NCI-H2081 (cell line): ENCODE results near the gene RPS6KA4.
A peak's percentile ranks its signal among the peaks of the same experiment; 100 is the strongest.

Source experiments
- DNase-seq, 2 experiments: peaks; one replicate each; lab custom pipeline; 2025; lab: John Stamatoyannopoulos, UW

RPS6KA4 gene

GRCh38 chr11:64327375-64327774 is 31.6 kb upstream of the RPS6KA4 start:
- DNase-seq: no peak

GRCh38 chr11:64327993-64328392 is 31.0 kb upstream of the RPS6KA4 start:
- no peak for DNase-seq

GRCh38 chr11:64330888-64331287 is 28.1 kb upstream of the RPS6KA4 start:
- DNase-seq: no peak

- no peak for DNase-seq
Measured at GRCh38 chr11:64331569-64332371, 27.2 kb upstream of the RPS6KA4 start.

- no peak for DNase-seq
Measured at GRCh38 chr11:64333556-64333955, 25.4 kb upstream of the RPS6KA4 start.

- no peak for DNase-seq
Measured at GRCh38 chr11:64334764-64335735, 23.9 kb upstream of the RPS6KA4 start.

GRCh38 chr11:64337538-64338249 is 21.3 kb upstream of the RPS6KA4 start:
- no peak for DNase-seq

GRCh38 chr11:64338716-64339115 is 20.2 kb upstream of the RPS6KA4 start:
- DNase-seq: no peak

- no peak for DNase-seq
Measured at GRCh38 chr11:64339286-64339685, 19.7 kb upstream of the RPS6KA4 start.

- DNase-seq: no peak
Measured at GRCh38 chr11:64339754-64340408, 19.1 kb upstream of the RPS6KA4 start, which contains the start of gene CCDC88B. TSS of gene CCDC88B (plus strand) at chr11:64340204. CDS start at chr11:64340267, 63 bp downstream.

- DNase-seq: no peak
Measured at GRCh38 chr11:64340671-64341335, 18.2 kb upstream of the RPS6KA4 start.

GRCh38 chr11:64341429-64341828 is 17.5 kb upstream of the RPS6KA4 start:
- DNase-seq: no peak

- DNase-seq: peak; percentile 72 to 76
Measured at GRCh38 chr11:64341851-64342791, 16.8 kb upstream of the RPS6KA4 start.

GRCh38 chr11:64342869-64343745 is 15.9 kb upstream of the RPS6KA4 start:
- no peak for DNase-seq

GRCh38 chr11:64343767-64344559 is 15.0 kb upstream of the RPS6KA4 start:
- DNase-seq: no peak

GRCh38 chr11:64344787-64345186 is 14.2 kb upstream of the RPS6KA4 start:
- no peak for DNase-seq

- DNase-seq: no peak
Measured at GRCh38 chr11:64347193-64347867, 11.6 kb upstream of the RPS6KA4 start.
